Activated CD4-positive, alpha-beta T cell treated with anti-CD3 and anti-CD28 coated beads for 48 hours (primary cell): ENCODE data around the gene SUPT3H.
"Not testable (repeated sequence)": the region's sequence is repeated elsewhere in the genome, so short reads cannot be mapped to it uniquely, and the experiment has no call there.

ENCODE experiments used
- DNase-seq: peaks from one replicate; pipeline ENCODE4 v3.0.0-alpha.2; 2020

The SUPT3H gene

GRCh38 chr6:45253453-45253852 is 124.3 kb downstream of the SUPT3H start:
- DNase-seq = no peak

DNA sequence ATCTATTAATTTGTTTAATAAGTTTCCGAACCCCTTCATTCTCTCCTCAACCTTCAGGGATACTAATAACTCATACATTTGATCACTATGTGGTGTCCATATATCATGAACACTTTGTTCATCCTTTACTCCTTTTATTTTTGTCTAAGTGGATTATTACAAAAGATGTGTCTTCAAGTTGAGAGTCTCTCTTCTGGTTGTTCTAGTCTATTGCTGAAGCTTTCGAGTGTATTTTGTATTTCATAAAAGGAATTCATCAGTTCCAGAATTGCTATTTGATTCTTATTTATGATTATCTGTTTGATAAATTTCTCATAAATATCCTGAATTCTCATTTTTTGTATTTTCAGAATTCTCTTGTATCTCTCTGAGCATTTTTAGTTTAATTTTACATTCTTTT is 146.1 kb downstream of the SUPT3H start:
- DNase-seq = no peak

DNA sequence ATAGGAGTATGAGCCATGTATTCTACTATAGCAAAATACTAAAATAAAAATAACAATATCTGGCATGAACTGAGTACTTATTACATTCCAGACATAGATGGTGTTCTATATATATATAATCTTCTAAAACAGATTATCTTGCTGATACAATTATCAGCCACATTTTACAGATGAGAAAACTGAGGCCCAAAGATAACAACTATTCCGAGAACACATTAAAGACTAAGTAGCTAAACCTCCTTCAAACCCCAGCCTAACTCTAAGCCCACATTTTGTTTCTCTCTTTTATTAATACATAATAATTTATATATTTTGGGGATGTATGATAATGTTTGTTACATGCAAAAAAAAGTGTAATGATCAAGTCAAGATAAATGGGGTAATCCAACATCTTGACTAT is 148.3 kb downstream of the SUPT3H start:
- DNase-seq = no peak

- DNase-seq = no peak
These were observed 151.7 kb downstream of the SUPT3H start for GRCh38 chr6:45226081-45226480.

- no peak for DNase-seq
These were observed 155.4 kb downstream of the SUPT3H start for GRCh38 chr6:45222380-45222779.

DNA sequence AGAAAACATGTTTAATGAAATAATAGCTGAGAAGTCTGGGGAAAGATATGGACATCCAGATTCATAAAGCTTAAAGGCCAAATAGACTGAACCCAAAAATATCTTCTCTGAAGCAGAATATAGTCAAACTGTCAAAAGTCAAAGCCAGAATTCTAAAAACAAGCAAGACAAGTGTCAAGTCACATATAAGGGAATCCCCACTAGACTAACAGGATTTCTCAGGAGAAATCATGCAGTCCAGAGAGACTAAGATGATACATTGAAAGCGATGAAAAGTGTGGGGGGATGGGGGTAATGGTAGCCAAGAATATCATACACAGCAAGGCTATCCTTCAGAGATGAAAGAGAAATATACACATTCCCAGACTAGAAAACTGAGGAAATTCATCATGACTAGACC is 162.0 kb downstream of the SUPT3H start:
- DNase-seq = no peak

DNA sequence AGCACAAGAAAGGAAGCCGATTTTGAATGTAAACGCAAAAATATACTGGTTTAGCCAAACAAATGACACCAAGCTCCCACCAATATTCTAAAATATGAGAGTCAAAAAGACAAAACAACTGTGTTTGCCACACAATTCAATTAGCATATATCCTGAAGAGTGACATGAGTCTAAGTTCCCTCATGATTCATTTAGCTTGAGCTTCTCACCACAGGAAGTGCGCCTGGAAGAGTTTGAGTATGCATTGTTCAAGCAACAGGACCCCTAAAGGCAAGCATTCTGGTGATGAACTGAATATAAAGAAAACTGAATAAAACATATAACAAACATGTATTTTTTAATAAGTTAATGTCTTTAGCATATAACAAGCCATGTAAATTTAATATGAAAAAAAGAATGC is 164.8 kb downstream of the SUPT3H start:
- no peak for DNase-seq

DNA sequence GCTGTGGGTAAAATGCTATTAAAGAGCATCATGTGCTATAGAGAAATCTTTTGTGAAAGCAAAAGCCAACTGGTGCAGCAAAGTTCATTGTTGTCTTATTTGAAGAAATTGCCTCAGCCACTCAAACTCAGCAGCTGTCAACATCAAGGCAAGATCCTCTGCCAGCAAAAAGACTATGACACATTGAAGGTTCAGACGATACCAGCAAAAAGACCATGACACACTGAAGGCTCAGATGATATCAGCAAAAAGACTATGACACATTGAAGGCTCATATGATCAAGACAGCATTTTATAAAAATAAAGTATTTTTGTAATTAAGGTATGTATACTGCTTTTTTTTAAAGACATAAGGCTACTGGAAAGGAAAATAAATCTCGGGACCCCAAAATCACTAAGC is 168.0 kb downstream of the SUPT3H start:
- no peak for DNase-seq

DNA sequence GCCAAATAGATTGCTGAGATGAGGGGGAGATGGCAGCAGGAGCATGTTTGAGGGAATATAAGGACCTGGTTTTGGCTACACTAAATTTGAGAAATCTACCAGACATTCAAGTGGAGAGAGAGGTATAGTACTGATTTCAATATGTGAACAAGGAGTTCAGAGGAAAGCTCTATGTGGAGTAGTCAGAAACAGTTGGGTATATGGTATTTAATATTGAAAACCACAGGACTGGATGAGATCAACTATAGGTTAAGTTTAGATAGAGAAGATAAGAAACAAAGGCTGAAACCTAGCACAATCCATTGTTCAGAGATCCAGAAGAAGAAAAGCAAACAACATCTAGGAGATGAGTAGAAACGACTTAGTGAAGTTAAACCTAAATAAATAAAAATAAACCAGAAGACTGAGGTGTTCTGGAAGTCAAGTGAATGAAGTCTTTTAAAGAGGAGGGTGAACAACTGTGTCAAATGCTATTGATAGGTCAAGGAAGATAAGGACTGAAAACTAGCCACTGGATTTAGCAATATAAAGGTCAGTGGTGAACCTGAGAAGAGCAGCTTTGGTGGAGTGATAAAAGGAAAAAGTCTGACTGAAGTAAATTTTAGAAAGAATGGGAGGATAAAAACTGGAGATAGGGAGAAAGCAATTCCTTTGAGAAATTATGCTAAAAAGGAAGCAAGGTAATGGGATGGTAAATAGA is 170.8 kb downstream of the SUPT3H start:
- DNase-seq = no peak

DNA sequence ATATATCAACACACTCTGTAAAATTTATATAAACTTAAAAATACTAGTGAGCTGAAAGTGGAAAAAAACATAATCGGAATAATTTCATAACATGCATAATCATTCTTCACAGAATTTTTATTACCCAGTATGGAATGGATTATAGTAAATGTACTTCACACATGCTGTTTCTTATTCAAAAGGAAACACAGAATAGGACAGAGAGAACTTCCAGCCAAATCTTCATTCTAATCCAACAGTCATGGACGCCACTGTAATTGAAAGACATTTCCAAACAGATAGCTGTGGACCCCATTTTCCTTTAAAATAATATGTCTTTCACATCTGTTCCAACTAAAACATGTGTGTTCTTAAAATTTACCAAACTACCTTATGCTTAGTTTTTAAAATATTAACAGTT is 176.2 kb downstream of the SUPT3H start:
- DNase-seq = no peak

DNA sequence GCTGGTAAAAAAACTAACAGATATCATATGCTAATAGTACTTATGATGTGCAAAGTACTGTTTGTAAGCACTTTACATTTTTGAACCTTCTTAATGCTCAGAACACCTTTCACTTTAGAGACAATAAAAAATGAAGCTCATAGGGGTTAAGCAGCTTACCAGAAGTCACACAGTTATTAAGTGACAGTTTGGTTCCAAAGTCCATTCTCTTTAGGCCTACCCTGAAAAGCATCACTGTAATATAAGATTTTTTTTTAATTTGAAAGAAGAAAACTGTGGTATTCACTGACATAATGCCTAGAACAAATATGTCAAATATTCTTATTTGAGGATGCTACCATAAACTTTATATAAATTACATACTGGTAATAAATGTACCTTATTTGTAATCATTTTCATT is 177.2 kb downstream of the SUPT3H start:
- no peak for DNase-seq

- DNase-seq = no peak
These were observed 178.2 kb downstream of the SUPT3H start for GRCh38 chr6:45199554-45199953.

- no peak for DNase-seq
These were observed 181.6 kb downstream of the SUPT3H start for GRCh38 chr6:45196121-45196520.

DNA sequence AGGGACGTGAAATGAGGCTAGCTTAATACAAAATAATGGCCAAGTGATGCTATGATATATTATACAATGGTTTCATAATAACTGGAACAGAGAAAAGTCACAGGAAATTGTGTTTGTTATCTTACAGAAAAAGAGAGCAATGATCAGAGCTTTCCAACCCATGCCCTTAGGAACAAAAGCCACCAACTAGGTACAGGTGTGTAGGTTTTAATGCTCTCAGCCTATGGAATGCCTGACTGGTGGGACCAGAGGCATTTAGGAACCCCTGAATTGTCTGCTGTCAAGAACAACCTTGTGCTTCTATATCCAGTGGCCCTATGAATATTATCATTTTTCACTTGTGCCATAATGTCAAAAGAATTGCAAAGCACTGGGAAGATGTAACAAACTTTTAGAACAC is 182.6 kb downstream of the SUPT3H start:
- no peak for DNase-seq

GRCh38 chr6:45192556-45192955 is 185.2 kb downstream of the SUPT3H start:
- no peak for DNase-seq

DNA sequence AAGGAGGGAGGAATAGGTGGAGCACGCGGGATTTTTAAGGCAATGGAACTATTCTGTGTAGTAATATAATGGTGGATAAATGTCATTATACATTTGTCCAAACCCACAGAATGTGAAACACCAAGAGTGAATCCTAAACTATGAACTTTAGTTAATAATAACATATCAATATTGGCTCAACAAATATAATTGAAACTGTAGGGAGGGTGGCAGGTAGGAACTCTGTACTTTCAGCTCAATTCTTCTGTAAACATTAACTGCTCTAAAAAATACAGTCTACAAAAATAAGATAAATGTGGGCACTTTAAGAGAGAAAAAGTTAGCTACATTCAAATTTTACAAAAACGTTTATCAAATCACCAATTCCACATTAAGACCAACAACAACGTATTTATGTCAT is 186.3 kb downstream of the SUPT3H start:
- DNase-seq = no peak

DNA sequence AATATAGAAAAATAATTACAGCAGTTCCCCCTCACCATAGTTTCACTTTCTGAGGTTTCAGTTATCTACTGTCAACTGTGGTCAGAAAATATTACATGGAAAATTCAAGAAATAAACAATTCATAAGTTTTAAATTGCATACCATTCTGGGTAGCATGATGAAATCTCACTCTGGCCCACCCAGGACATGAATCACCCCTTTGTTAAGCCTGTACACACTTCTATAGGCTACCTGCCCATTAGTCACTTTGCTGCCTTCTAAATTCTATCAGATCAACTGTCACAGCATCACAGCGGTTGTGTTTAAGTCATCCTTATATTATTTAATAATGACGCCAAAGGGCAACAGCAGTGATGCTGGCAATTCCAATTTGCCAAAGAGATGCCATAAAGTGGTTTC is 189.9 kb downstream of the SUPT3H start:
- DNase-seq = peak; percentile 30

DNA sequence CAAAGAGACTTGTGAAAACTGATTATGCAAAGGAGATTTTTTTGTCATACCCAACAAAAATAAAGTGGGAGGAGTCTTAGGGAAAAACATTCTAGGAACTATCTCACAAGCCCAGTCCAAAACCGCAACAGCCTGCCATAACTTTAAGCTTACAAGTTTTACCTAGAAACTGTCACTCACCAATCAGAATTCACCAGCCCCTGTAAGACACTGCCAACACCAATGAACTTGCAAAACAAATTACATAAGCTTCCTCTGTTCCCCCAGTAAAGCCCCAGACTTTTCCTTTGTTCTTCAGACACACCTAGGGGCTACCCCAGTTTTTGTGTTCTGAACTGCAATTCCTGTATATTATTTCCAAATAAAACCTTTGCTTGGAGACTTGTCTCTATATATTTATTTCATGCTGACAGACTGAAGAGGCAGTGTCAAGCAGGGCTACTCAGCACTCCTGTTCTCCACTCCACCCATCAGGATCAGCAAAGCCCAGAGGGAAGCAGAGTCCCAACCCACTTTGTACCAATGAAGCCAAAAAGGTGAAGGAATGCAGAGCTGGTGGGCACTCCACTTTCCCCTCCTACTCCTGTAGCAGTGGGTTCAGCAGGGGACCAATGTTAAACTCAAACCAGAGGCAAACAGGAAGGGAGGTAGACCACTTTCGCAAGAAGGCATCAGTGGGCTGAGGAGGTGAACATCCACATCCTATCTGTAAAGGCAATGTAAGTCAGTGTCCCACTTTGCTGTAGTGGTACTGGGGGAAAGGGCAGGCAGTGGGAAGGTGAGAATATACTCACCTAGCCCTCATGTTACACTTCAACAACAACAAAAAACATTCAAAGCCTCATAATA is 192.1 kb downstream of the SUPT3H start:
- no peak for DNase-seq

DNA sequence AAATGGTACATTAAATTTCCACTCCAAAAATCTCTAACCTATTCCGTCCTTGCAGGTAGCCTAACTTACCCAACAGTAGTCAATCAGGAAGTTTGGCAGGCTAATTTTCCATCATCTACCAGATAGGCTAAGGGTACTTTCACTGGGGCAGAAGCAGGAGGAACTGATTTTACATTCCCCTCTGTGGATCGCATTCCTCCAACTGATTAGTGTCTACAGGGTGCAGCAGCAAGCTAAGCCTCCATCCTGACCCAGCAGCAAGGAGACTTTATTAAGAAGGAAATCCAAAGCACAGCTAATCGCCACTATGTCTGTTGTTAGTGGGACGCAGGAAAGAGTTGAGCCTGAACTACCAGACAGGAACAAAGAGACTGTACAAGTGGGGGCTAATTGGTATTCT is 192.8 kb downstream of the SUPT3H start:
- DNase-seq = no peak

DNA sequence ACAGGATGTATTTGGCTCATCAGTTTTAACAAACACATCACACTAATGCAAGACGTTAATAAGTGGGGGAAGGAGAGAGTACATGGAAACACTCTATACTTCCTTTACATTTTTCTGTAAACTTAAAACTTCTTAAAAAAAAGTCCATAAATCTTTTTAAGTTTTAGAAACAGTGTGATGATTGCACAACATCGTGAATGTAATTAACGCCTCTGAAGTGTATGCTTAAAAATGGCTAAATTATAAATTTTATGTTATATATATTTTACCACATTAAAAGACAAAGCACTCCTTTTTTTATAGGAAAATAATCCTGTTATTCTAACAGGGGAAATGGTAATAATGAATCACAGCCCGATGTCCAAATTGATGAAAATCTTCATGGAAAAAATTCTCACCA is 193.7 kb downstream of the SUPT3H start:
- no peak for DNase-seq

DNA sequence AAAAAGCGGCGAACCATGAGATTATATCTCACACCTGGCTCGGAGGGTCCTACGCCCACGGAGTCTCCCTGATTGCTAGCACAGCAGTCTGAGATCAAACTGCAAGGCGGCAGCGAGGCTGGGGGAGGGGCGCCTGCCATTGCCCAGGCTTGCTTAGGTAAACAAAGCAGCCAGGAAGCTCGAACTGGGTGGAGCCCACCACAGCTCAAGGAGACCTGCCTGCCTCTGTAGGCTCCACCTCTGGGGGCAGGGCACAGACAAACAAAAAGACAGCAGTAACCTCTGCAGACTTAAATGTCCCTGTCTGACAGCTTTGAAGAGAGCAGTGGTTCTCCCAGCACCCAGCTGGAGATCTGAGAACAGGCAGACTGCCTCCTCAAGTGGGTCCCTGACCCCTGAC is 201.4 kb downstream of the SUPT3H start:
- DNase-seq = not testable (repeated sequence)

- DNase-seq = no peak
These were observed 202.5 kb downstream of the SUPT3H start for GRCh38 chr6:45175272-45175671.

DNA sequence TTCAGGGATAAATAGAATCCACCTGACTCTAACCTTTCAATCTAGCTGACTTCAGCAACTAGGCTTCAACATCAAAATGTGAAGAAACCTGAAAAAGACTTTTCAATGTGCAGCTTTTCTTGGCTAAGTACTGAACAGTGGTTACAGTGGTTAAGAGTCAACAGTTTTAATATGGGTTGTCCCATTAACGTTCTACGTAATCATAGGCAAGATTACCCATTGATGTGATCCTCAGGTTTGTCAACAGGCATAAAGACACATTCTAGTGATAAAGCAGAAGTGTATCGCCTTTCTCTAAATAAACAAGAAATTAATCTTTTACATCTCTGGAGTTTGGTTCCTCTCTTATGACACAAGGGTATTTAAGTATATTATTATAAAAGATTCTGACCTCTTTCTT is 203.7 kb downstream of the SUPT3H start:
- DNase-seq = no peak

GRCh38 chr6:45171380-45171779 is 206.4 kb downstream of the SUPT3H start:
- DNase-seq = no peak

- no peak for DNase-seq
These were observed 207.4 kb downstream of the SUPT3H start for GRCh38 chr6:45170309-45170708.
